Tibial artery (tissue), 4 donors: ENCODE data around the gene SYT1.

Experiments used
- DNase-seq, 2 donors: peaks; one replicate each; pipeline ENCODE4 v3.0.0-alpha.2; 2019
- H3K27ac ChIP-seq, 2 donors: fragments of 200-600 bp; sonication (generic) in 1 of 2; 1 replicate in 1 of 2; 2 replicates in 1 of 2; pipeline ENCODE4 v1.5.1; 2018 to 2019; ENCODE audit warnings: mild to moderate bottlenecking in 1 of 2
- H3K27me3 ChIP-seq, 2 donors: fragments of 200-600 bp; sonication (generic) in 1 of 2; one replicate each; pipeline versions ENCODE4 v1.5.1 to v1.6.0; 2016 to 2019
- H3K36me3 ChIP-seq, 3 donors: fragments of 200-600 bp; sonication (generic) in 2 of 3; one replicate each; pipeline ENCODE4 v1.5.1; 2016 to 2019; ENCODE audit warnings: mild to moderate bottlenecking in 2 of 3
- H3K4me1 ChIP-seq, 4 donors: fragments of 200-600 bp; sonication (generic) in 2 of 4; 1 replicate in 3 of 4; 2 replicates in 1 of 4; pipeline ENCODE4 v1.5.1; 2016 to 2019
- H3K4me3 ChIP-seq, 2 donors: fragments of 200-600 bp; sonication (generic) in 1 of 2; 1 replicate in 1 of 2; 2 replicates in 1 of 2; pipeline ENCODE4 v1.5.1; 2018 to 2019; ENCODE audit warnings: mild to moderate bottlenecking in 2 of 2
- H3K9me3 ChIP-seq, 3 donors: fragments of 200-600 bp; sonication (generic) in 1 of 3; one replicate each; pipeline ENCODE4 v1.5.1; 2016 to 2019
- intact Hi-C: fragments of 100-400 bp; cut with DNase I; formaldehyde crosslinking; loops from one replicate; pipeline ENCODE4 v1.15.0; 2023; ENCODE audit warnings: low total_unique reads
- TF ChIP-seq, protein P1 (sequence below), 2 experiments: fragments of 200-600 bp in 1 of 2; fragments of 450-650 bp in 1 of 2; IDR thresholded peaks; one replicate each; pipeline ENCODE4 v1.5.1; 2017 to 2019; ENCODE audit warnings: antibody characterized with exemption in 2 of 2, mild to moderate bottlenecking in 1 of 2, moderate library complexity in 1 of 2

Gene SYT1

DNA sequence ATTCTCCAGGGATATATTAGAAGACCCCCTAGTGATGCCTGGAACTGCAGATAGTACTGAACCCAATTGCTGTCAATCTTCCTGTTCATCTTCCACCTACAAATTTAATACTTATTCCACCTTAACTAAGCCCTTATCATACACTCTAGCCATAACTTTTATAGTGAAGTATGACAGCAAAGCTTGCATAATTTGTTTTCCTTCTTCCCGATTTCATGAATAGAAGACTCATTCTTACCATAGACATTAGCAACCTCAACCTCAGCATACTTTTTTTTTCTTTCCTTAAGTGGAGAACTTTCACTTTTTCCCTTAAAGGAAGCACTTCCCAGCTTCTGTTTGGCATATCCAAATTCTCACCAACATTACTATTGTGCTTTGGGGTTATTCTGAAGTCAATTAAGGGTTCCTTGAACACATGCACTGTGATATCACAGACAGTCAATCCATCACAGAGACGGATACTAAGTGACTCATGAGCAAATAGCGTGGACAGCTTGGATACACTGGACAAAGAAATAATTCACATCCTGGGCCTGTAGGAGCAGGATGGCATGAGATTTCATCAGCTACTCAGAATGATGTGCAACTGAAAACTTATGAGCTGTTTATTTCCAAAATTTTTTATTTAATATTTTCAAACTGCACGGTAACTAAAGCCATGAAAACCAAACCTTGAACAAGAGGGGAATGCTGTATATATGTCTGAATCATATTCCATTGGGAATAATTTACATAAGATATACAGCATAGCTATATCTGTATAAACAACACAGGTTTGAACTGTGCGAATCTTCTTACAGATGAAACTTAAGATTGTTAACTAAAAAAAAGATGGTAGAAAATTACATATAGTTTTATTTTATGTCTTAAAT is 63.9 kb downstream of the SYT1 start:
- no peaks in the 10 kb centered on the region for H3K9me3 ChIP-seq
- H3K27ac ChIP-seq = no peak overlapping the region
- H3K4me3 ChIP-seq = no peak overlapping the region
- intact Hi-C loops = no loop called here
- TF ChIP-seq, protein P1, sequence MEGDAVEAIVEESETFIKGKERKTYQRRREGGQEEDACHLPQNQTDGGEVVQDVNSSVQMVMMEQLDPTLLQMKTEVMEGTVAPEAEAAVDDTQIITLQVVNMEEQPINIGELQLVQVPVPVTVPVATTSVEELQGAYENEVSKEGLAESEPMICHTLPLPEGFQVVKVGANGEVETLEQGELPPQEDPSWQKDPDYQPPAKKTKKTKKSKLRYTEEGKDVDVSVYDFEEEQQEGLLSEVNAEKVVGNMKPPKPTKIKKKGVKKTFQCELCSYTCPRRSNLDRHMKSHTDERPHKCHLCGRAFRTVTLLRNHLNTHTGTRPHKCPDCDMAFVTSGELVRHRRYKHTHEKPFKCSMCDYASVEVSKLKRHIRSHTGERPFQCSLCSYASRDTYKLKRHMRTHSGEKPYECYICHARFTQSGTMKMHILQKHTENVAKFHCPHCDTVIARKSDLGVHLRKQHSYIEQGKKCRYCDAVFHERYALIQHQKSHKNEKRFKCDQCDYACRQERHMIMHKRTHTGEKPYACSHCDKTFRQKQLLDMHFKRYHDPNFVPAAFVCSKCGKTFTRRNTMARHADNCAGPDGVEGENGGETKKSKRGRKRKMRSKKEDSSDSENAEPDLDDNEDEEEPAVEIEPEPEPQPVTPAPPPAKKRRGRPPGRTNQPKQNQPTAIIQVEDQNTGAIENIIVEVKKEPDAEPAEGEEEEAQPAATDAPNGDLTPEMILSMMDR (IDR thresholded peaks at IDR 0.05) = no peak
- H3K27me3 ChIP-seq = no peaks in the 10 kb centered on the region
- no peaks in the 10 kb centered on the region for H3K4me1 ChIP-seq
- no peak for DNase-seq
- H3K36me3 ChIP-seq = no peaks in the 10 kb centered on the region

DNA sequence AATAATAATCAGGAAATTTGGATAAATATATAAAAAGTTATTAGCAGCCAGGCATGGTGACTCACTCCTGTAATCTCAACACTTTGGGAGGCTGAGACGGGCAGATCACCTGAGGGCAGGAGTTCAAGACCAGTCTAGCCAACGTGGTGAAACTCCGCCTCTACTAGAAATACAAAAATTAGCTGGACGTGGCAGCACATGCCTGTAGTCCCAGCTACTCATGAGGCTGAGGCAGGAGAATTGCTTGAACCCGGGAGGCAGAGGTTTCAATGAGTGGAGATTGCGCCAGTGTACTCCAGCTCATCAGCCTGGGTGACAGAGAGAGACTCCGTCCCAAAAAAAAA is 64.5 kb downstream of the SYT1 start:
- intact Hi-C loops = no loop called here
- no peaks in the 10 kb centered on the region for H3K27me3 ChIP-seq
- H3K36me3 ChIP-seq = no peaks in the 10 kb centered on the region
- no peak overlapping the region for H3K4me3 ChIP-seq
- H3K9me3 ChIP-seq = no peaks in the 10 kb centered on the region
- no peak for DNase-seq
- no peaks in the 10 kb centered on the region for H3K4me1 ChIP-seq
- TF ChIP-seq, protein P1 (IDR thresholded peaks at IDR 0.05) = no peak
- H3K27ac ChIP-seq = no peak overlapping the region

DNA sequence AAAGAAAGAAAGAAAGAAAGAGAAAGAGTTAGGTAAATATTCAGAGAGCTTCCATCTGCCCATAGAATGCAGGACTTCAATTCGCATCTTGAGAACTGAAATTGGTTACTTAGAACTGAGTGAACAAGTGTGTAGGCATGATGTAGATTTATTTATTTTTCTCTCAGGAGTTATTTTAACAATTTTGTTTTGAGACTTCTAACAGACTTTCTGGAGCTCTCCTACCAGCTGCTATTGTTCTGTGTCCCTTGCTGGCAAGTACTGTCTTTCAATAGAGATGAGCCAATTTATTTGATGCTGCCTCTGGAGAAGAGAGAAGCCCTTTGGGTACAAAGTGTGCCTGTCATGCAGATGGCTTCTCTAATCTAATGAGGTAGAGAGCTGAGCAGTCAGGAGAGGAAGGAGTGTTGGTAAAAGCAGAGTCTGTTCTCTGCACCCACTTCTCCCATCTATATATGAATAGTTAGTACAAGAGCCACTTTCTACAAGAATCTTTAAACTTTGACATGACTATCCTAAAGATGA is 67.0 kb downstream of the SYT1 start:
- no peak overlapping the region for H3K4me3 ChIP-seq
- intact Hi-C loops = no loop called here
- no peaks in the 10 kb centered on the region for H3K4me1 ChIP-seq
- no peaks in the 10 kb centered on the region for H3K9me3 ChIP-seq
- no peak overlapping the region for H3K27ac ChIP-seq
- DNase-seq = no peak
- TF ChIP-seq, protein P1 (IDR thresholded peaks at IDR 0.05) = no peak
- H3K27me3 ChIP-seq = no peaks in the 10 kb centered on the region
- H3K36me3 ChIP-seq = no peaks in the 10 kb centered on the region

DNA sequence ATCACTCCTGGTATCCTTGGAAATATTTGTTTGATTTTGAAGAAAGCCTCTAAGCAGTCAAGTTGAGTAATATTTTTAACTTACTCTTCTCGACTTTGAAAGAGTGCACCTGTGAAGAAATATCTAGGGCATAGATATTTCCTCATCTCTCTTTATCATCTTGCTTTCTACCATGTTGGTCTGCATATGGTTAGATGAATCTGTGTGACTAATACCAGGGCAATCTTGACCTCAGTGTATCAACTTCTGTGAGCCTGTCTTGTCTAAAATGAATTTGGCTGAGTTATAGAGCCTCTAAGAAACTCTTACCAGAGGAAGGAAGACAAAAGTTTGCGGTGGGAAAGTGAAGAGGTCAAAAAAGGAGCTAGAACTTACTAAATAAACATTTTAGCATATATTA is 68.4 kb downstream of the SYT1 start:
- H3K4me1 ChIP-seq = no peaks in the 10 kb centered on the region

DNA sequence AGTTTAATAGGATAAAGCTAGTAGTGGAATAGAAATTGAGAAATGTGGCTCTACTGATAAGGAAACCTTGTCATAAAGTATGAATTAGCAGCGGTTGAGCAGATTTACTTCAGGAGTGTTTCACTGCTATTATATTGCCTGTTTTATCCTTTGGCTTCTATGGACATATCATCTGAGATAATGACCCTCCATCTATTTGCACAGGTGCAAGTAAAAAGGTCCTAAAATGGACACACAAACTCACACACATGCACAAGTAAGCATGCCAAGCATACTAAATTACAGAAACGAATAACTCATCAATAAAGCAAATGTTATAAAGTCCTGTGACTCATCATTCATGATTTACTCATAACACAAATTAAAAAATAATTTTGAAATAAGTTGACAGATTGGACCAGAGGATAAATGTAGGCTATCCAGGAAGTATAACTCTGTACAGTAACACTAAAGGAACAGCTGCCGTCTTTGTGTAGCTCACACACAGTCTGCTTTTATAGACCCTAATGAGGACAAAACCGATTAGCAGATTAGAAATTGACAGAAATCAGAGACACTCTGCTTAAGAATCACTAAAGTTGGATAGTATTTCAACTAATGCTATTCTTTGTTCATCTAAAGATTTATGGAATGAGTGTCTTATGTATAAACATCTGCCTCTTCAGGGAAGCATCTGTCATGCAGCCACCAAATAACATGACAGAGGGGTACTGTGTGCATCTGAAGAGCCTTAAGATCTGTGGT is 73.9 kb downstream of the SYT1 start:
- Histone ChIP-seq H3K4me3 (no peak overlapping the region), H3K9me3 (no peaks in the 10 kb centered on the region), H3K36me3 (no peaks in the 10 kb centered on the region), H3K27ac (no peak overlapping the region), H3K27me3 (no peaks in the 10 kb centered on the region), H3K4me1 (no peaks in the 10 kb centered on the region)
- intact Hi-C loops = no loop called here
- TF ChIP-seq, protein P1 (IDR thresholded peaks at IDR 0.05) = no peak
- no peak for DNase-seq

More for the DNA sequence above, 68.4 kb downstream of the SYT1 start:
- H3K4me3 ChIP-seq = no peak overlapping the region
- TF ChIP-seq, protein P1 (IDR thresholded peaks at IDR 0.05) = no peak
- intact Hi-C loops = no loop called here
- no peak for DNase-seq
- H3K9me3 ChIP-seq = no peaks in the 10 kb centered on the region
- H3K27ac ChIP-seq = no peak overlapping the region
- H3K36me3 ChIP-seq = no peaks in the 10 kb centered on the region
- no peaks in the 10 kb centered on the region for H3K27me3 ChIP-seq
